GM12875 (cell line): Measurements from ENCODE around the gene FOXI1.

Experiments used
- H3K4me3 ChIP-seq: one replicate; pipeline ENCODE4 v1.5.1; 2011; ENCODE audit warnings: low read depth, low read length, control low read depth
- TF ChIP-seq, protein P1 (sequence below): IDR thresholded peaks from 2 replicates; pipeline ENCODE4 v1.5.1; 2011; ENCODE audit warnings: low read depth, mild to moderate bottlenecking, control low read depth, inconsistent platforms, low read length, moderate library complexity, borderline replicate concordance; ENCODE audit not compliant: insufficient read depth

The FOXI1 gene

DNA sequence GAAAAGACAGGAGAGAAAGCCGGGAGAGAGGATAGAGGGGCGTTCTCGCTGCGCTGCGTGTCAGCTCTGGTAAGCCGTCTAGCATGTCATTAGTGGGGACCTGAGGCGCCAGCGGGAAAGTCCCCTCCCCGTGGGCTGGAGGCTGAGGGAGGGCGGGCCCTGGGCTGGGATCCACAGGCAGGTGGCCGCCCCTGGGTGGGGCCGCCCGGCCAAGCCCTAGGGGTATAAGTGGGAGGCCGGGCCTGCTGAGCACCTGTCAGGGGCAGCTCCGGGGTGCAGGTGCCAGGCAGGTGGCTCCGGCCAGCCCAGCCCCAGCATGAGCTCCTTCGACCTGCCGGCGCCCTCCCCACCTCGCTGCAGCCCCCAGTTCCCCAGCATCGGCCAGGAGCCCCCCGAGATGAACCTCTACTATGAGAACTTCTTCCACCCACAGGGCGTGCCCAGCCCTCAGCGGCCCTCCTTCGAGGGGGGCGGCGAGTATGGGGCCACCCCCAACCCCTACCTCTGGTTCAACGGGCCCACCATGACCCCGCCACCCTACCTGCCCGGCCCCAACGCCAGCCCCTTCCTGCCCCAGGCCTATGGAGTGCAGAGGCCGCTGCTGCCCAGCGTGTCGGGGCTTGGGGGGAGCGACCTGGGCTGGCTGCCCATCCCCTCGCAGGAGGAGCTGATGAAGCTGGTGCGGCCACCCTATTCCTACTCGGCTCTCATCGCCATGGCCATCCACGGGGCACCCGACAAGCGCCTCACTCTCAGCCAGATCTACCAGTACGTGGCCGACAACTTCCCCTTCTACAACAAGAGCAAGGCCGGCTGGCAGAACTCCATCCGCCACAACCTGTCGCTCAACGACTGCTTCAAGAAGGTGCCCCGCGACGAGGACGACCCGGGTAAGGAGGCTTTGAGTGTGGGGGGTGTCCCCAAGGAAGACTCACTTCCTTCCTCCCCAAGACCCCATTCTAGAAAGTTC lies at the start of gene FOXI1:
Gene FOXI1 (plus strand): TSS at position 256 of the 970 bp plus-strand sequence. CDS start 61 bp downstream, at position 317.
- TF ChIP-seq, protein P1, sequence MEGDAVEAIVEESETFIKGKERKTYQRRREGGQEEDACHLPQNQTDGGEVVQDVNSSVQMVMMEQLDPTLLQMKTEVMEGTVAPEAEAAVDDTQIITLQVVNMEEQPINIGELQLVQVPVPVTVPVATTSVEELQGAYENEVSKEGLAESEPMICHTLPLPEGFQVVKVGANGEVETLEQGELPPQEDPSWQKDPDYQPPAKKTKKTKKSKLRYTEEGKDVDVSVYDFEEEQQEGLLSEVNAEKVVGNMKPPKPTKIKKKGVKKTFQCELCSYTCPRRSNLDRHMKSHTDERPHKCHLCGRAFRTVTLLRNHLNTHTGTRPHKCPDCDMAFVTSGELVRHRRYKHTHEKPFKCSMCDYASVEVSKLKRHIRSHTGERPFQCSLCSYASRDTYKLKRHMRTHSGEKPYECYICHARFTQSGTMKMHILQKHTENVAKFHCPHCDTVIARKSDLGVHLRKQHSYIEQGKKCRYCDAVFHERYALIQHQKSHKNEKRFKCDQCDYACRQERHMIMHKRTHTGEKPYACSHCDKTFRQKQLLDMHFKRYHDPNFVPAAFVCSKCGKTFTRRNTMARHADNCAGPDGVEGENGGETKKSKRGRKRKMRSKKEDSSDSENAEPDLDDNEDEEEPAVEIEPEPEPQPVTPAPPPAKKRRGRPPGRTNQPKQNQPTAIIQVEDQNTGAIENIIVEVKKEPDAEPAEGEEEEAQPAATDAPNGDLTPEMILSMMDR = no peak
- no peak within 1 kb of the TSS for H3K4me3 ChIP-seq

DNA sequence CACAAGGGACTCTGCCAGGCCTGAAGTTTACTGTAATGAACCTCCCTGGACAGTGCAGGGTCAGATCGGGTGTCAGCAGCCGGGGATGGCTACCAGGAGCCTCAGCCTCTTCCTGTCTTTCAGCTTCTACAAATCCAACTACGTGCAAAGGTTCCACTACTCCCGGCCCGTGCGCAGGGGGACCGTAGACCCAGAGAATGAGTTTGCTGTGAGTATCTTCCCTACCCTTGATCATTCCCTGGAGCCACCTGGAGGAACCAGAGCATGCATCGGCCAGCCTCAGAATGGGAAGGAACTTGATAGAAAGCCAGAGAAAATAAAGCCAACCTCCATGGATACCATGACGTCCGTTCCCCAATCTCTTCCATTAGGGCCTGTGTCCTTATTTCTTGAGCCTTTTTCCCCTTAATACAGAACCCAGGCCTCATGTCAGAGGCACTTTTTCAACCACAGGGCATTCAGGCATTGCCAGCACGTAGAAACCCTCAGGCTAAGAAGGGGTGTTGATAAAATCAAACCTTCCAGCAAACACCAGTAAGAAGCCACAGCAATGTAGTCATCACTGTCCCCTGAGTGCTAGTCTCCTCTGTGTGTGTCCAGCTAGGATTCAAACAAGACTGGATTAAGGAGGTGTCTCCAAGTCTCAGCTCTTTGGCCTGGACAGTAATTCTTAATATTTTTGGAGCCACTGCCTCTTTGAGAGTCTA lies 49.0 kb upstream of the FOXI1 start:
- TF ChIP-seq, protein P1 = no peak
- no peak overlapping the region for H3K4me3 ChIP-seq

DNA sequence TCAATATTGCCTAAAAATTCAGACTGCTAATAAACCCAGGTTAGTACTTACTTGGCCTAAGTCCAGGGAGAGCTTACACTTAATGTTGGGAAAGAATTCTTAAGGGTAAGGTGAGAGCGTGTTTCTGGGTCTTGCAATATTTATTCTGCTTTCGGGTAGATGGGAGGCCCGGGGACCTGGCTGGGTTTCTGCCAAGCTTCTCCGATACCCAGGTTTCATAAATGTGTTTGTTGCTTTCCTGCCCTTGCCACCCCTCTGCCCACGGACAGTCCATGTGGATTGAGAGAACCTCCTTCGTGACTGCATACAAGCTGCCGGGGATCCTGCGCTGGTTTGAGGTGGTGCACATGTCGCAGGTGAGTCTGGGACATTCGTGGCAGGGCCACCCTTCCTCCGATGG lies 48.4 kb upstream of the FOXI1 start:
- H3K4me3 ChIP-seq = no peak overlapping the region
- TF ChIP-seq, protein P1 = no peak

DNA sequence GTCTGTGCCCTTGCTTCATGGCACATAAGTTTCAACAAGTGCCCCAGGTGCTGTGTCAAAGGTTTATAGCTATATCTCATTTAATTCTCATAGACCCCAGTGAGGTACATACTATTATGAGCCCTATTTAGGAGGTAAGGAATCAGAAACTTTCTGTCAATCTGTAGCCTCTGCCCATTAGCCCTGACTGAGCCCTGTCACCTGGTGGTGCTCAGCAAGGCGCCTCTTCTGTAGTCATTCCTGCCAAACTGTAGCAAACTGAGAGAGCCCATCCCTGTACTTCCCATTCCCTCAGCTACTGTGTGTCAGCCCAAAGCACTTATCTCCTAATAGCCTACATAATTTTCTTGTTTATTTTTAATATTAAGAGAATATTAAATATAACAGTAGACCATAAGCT lies 46.5 kb upstream of the FOXI1 start:
- no peak overlapping the region for H3K4me3 ChIP-seq
- TF ChIP-seq, protein P1 = no peak

DNA sequence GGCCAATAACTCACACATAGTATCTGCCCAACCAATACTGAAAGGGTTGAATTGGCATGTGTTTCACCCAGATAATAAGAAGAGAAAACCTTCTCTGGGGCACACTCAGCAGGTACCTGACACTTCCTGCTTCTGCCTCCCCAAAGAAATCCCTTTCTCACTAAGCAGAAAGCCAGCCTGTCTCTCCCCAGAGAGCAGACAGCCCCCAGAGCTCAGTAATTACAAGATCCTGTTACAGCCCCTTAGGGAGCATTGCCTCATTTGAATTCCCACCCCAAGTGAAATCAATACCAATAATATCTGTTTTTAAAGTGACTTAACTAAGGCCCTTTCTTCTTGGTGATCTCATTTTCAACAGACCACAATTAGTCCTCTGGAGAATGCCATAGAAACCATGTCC lies 38.5 kb upstream of the FOXI1 start:
- H3K4me3 ChIP-seq = no peak overlapping the region
- TF ChIP-seq, protein P1 = no peak

DNA sequence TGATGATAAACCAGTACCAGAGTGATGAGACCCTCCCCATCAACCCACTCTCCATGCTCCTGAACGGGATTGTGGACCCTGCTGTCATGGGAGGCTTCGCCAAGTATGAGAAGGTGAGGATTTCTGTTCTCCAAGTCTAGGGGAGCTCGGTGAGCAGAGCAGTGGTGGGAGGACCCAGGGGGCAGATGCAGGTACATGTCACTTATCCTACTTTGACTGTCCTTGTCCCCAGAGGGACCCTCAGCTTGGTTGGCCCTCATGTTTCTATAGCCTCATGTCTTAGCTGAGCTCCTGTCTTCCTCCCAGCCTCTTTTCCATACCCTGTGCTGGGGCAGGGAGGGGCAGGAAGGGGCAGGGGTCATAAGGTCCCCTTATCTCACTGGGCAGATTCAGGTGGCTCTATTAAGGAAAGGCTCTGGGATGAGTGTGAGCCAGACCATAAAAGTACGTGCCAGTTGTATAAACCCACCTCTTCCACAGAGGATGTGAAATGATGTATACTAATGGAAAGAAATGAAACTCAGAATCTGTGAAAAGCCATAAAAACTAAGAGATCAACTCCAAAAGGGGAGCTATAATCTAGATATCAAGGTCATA lies 38.0 kb upstream of the FOXI1 start:
- H3K4me3 ChIP-seq = no peak overlapping the region
- TF ChIP-seq, protein P1 = no peak
